DMS53 treated with DMSO at 0.1 percent for 48 hours (cell line): ENCODE measurements around the gene HIVEP3.

Experiments
- DNase-seq: peaks from one replicate; lab custom pipeline; 2025; ENCODE audit not compliant: unreplicated experiment; lab: John Stamatoyannopoulos, UW

HIVEP3 gene

GRCh38 chr1:41619511-41620364, 299.0 kb downstream of the HIVEP3 start:
- no peak for DNase-seq

DNA sequence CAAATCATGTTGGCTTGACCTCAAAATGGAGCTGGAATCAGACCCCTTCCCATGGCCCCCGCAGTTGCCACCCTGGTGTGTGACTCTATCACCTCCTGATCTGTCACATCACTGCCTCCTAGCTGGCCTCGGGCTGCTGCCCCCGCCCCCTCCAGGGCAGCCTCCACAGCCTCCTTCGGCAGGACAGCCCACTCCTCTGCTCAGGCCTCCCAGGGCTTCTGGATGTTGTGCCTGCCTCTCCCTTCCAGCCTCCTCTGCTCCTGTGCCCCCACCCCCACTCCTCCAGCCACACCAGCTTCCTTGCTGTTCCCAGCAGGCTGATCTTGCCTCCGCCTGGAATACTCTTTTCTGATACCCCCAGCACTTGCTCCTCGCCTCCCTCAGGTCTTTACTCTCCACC, 299.9 kb downstream of the HIVEP3 start:
- no peak for DNase-seq

DNA sequence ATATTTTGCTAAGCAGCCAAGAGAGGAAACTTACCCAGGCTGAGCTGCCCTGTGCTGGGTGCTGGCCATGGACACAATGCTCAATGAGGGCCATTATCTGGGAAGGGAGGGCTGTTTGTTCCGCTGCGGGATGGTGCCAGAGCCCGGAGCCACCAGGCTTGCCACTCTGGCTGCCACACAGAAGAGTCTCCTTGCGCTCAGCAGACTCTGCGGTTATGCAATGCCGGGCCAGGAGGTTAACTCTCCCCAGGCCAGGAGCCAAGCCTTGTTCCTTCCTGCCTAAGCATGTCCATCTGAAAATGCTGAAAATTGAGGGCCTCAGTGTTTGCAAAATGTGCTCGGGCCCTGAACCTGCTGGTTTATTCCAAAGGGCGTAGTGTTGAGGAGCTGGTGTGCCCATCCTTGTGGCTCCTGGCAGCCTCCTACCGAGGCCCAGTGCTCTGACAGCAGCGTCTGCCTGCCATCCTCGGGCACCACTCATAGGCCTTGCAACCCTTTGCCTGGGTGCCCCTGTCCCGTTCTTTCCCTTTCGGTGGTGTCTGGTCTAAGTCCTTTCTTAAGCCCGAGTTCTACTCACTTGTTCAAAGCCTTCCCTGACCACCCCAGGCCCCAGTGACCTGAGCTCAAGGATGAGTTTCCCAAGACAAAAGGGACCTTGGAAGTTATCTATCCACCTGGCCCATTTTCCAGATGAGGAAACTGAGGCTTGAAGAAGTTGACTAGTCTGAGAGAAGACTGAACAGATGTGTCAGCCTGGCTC, 300.5 kb downstream of the HIVEP3 start:
- no peak for DNase-seq

DNA sequence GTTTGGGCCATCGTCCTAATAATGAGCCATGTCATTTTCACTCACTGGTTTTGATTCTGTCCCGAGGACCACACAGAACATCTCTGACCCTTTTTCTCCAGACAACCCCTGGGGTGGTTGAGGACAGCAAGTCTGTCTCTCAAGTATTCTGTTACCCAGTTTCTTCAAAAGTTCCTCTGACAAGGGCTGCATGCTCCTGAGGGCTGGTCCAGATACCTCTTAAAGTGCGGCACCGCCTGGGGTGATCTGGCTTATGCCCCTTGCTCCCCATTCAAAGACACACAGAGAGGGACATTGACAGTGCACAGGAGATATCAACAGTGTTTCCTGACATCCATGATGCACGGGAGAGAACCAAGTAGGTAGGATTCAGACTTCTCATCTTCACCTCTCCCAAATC, 301.4 kb downstream of the HIVEP3 start:
- no peak for DNase-seq

- DNase-seq, result no peak
These were observed 302.2 kb downstream of the HIVEP3 start for GRCh38 chr1:41616563-41616962.

GRCh38 chr1:41615981-41616380, 302.7 kb downstream of the HIVEP3 start:
- DNase-seq, result no peak

GRCh38 chr1:41615316-41615715, 303.4 kb downstream of the HIVEP3 start:
- no peak for DNase-seq

DNA sequence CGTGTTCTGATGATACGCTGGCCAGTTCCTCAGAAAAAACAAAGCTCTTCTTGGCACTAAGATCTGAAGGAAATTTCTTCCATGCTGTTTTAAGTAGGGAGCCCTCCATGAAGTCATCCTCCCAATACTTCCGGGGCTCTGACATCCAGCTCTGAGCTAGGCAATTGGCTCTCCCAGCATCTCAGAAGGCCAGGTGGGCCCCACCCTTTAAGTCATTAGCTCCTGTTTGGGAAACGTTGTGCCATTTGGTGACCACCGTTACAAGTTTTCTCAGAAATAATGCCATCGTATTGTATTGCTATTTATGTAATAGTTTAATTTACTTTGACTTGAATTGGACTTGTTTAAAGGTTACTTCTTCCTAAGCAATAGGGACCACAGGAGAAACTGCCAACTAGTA, 303.9 kb downstream of the HIVEP3 start:
- no peak for DNase-seq

GRCh38 chr1:41613689-41614574, 304.8 kb downstream of the HIVEP3 start:
- no peak for DNase-seq

- DNase-seq, result no peak
These were observed 305.8 kb downstream of the HIVEP3 start for GRCh38 chr1:41612953-41613352.

- DNase-seq, result no peak
These were observed 306.7 kb downstream of the HIVEP3 start for GRCh38 chr1:41611932-41612450.

DNA sequence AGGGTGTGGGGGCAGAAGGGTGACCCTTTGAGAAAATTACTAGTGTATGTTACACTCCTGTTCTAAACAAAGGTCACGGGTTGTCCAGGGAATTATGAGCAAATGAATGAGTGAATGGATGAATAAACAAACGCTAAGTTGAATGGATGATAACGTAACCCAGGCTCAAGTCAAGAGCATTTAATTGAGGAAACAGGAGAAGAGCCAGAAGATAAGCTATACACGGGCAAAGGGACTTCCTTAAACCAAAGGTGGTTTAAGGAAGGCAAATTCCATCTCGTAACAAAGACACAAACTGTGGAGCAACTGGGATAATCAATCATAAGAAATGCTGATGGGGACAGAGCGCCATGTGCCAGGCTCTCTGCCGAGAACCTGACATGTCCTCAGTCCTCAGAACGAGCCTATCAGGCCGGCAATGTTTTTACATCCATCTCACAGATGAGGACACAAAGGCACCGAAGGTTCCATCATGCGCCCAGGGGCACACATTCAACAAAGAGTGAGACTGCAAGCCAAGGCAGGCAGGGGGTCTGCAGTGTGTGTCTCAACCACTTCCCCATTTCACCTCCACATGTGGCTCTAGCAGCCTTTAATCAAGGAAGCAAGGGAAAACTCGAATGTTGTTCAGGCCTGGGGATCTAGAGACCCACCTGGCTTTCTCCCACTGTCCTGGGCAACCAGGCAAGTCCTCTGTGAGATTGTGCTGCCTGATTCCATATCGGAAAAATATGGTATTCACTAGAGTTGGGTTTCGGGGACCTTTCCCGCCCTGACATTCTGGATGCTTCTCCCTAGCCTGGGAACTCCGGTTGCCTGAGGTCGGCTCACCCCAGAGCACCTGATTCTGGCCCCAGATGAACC, 307.4 kb downstream of the HIVEP3 start:
- DNase-seq, result no peak

DNA sequence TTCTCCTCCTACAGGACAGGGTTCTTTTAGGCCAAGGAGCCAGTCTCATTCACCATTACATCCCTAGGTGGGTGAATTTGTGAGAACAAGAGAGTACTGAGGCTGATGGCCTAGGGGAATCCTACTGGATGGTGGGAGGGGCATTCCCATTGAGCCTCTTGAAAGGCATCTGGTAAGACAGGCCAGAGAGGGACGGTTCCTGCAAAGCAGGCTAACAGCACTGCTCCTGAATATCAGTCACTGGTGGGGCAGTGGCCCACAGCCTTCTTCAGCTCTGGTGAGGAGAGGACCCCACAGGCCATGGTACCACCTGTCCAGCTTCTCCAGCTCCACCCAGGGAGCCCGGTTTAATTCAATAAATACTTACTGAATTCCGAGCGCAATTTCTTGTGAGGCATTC, 308.4 kb downstream of the HIVEP3 start:
- DNase-seq, result no peak

DNA sequence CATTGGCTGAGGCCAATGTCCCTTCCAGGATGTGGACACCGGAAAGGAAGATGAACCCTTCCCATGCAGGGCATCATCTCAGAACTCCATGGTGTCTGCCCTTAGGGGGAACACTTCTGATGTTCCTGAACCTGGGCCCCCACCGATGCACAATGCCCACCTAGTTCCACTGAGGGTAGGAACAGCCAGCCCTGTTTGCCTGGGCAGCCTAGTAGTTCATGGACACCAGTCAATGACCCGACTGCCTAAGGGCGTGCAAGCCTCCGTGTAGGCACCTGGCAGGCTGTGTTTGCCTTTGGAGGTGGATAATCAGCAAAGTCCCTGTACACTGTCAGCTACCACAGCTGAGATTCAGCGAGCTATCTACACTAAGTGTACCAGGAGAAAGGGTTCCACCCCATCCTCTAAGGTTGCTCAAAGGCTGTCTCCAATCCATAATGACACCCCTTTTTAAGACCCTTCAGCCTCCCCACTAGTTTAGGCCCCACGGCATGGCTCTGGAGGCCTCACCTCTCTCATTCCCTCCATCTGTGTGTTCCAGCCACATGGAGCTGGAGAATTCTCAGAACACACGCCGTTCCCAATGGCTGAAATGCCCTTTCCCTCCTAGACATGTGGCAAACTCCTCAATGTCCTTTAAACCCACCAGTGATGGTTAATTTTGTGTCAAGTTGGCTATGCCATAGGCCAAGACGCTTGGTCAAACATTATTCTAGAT, 309.4 kb downstream of the HIVEP3 start:
- no peak for DNase-seq

- no peak for DNase-seq
These were observed 310.5 kb downstream of the HIVEP3 start for GRCh38 chr1:41608211-41608610.

DNA sequence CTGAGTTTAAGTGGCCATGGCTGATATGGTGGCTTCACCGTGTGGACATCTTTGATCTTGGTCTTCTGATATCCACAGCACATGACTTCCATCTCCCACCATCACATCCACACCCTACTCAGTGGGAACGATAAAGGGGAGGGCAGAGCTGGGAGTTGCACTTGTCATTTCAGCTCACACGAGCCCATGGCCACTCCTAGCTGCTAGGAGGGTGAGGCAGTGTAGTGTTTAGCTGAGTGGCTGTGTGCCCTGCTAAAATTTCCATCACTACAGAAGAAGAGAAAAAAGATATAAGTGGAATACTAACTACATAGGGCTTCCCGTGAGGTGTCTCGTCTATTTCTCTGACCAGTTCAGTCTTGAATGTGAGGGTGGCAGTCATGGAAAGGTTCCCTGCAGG, 310.9 kb downstream of the HIVEP3 start:
- DNase-seq, result no peak

DNA sequence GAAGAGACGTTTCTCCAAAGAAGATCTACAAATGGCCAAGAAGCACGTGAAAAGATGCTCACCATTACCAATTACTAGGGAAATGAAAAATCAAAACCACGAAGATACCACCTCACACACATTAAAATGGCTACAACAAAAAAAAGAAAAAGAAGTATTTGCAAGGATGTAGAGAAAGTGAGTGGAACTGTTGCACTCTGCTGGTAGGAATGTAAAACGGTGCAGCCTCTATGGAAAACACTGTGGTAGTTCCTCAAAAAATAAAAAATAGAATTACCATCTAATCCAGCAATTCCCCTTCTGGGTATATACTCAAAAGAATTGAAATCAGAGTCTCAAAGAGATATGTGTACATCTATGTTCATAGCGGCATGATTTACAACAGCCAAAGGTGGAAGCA, 318.8 kb downstream of the HIVEP3 start:
- peak; percentile 9 for DNase-seq

- no peak for DNase-seq
These were observed 320.4 kb downstream of the HIVEP3 start for GRCh38 chr1:41598325-41598724.

GRCh38 chr1:41592451-41593125, 326.1 kb downstream of the HIVEP3 start:
- no peak for DNase-seq
